ENCODE data around the gene BRAT1.
"Not testable (repeated sequence)": the region's sequence is repeated elsewhere in the genome, so short reads cannot be mapped to it uniquely, and the experiment has no call there.

BRAT1 gene

GRCh38 chr7:2535872-2536627, 19.3 kb downstream of the BRAT1 start:
- not testable (repeated sequence) for DNase-seq

- not testable (repeated sequence) for DNase-seq
Measured at GRCh38 chr7:2534214-2534613, 21.1 kb downstream of the BRAT1 start.

GRCh38 chr7:2533566-2533965, 21.8 kb downstream of the BRAT1 start:
- not testable (repeated sequence) for DNase-seq

GRCh38 chr7:2532816-2533215, 22.5 kb downstream of the BRAT1 start:
- not testable (repeated sequence) for DNase-seq

GRCh38 chr7:2532199-2532772, 23.0 kb downstream of the BRAT1 start:
- DNase-seq: not testable (repeated sequence)

- not testable (repeated sequence) for DNase-seq
Measured at GRCh38 chr7:2531796-2532110, 23.6 kb downstream of the BRAT1 start.

- not testable (repeated sequence) for DNase-seq
Measured at GRCh38 chr7:2530994-2531795, 24.1 kb downstream of the BRAT1 start.

GRCh38 chr7:2530071-2530987, 25.0 kb downstream of the BRAT1 start:
- no peak for DNase-seq

- no peak for DNase-seq
Measured at GRCh38 chr7:2529161-2530070, 25.9 kb downstream of the BRAT1 start.

DNA sequence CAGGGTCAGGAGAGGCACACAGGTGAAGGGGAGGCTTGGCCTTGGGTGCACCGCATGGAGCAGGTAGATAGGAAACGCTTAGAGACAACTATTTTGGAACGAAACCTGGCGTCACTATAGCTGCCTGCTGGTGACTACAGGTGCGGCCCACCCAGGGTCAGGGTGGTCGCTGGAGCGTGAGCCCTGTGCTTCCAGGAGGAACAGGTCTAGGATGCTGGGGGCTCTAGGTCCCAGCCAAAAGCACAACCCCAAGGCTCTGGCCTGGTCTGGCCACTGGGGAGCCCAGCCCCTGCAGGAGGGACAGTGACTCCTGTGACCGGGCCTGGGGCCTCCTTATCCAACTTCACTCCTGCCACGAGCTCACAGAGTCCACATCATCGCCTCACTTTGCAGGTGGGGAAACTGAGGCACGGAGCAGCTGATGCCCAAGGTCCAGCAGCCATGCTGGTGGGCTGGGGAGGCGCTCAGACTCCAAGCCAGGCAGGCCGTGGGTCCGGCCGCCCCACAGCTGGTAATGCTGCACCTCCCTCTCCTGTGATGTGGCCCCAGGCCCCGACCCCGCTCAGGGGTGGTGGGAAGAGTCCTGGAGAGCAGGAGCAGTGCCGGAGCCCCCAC, 26.7 kb downstream of the BRAT1 start:
- DNase-seq: no peak

- no peak for DNase-seq
Measured at GRCh38 chr7:2527505-2528467, 27.5 kb downstream of the BRAT1 start.

DNA sequence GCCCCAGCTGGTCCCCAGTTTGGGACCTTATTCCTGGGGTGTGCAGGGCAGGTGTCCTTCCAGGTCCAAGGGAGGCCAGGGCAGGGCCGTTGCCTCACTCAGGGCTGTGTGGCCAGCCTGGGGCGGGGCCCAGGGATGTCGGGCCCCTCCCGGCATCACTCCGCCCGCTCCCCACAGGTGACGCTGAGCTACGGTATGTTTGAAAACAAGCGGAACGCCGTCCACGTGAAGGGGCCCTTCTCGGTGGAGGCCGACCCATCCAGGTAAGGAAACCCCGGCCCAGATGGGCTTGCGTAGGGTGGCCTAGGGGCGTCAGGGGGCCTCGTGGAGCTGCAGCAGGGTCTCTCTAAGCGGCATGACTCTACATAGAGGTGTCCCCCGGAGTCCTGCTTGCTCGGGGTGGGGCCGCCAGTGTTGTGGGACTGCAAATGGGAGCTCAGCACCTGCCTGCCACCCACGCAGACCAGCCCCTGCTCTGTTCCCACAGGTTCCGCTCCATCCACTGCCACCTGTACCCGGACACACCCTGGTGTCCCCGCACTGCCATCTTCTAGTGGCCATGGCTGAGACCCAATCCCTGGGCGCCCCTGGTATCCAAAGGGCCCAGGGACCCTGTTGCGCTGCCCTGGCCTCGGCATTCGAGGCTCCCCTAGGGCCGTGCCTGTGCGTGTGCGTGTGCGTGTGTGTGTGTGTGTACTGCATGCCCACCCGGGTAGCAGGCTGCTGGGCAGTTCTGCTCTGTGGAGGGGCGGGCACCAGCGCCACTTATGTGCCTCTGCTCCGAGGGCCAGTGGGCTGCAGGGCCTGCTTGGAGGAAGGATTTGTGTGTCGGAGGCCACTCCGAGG, 28.4 kb downstream of the BRAT1 start:
- no peak for DNase-seq

DNA sequence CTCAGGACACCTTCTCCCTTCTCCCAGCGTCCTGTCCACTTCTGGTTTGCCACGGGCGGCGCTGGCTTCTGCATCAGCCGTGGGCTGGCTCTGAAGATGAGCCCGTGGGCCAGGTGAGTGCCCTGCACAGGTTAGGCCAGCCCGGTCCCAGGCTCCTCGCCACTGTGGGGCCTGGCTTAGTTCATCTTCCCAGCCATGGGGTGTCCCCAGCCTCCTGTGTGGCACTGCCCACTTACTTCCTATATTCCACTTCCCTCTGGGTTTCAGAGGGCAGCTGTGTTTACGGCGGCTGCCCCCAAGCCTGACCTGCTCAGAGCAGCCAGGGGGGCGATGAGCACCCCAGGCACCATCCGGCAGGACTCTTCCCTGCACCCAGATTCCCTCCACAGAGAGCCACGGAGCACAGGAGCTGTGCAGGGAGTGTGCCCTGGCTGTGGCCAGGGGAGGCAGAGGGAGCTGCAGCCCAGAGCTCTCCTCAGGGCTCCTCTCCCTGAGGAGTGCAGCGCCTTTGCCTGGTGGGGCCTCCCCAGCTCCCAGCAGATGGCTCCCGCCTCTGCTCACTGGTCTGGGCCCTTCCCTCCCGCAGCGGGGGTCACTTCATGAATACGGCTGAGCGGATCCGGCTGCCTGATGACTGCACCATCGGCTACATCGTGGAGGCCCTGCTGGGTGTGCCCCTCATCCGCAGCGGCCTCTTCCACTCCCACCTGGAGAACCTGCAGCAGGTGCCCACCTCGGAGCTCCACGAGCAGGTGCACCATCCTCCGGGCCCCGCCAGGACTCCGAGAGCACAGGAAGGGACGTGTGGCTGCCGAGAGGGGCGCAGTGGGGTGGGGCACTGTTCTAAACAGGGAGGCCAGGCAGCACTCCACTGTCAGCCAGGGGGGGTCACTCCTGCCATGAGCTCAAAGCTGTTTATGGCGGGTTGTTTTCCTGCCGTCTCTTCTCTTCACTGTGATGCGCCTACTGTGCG, 29.4 kb downstream of the BRAT1 start:
- no peak for DNase-seq

DNA sequence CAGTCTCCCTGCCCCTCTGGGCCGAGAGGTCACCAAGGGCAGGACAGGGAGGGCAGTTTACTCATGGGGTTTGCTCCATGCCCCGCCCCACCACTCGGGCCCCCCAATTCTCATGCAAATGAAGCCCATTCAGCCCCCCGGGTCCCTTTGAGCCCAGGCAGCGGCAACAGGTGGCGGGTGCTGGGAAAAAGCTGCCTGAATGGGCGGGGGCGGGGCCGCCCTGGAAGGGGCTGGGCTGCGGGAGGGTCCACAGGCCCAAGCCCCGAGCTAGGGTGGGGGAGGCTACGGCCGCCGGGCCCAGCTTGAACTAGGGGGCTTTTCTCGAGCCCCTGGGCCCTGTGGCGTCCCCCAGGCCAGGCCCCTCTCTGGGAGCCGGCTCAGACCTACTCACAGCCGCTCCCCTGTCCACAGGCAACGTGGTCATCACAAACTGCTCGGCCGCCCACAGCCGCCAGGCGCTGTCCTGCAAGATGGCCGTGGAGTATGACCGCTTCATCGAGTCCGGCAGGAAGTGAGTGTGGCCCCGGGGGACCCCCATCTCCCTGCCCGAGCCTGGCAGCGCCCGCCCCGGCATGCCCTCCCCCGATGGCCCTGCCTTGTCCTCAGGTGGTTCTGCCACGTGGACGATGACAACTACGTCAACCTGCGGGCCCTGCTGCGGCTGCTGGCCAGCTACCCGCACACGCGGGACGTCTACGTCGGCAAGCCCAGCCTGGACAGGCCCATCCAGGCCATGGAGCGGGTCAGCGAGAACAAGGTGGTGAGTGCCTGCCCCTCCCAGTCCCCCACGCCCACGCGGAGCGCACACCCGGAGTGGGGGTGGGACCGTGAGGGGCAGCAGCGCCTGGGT, 30.3 kb downstream of the BRAT1 start:
- DNase-seq: no peak

GRCh38 chr7:2523941-2524807, 31.1 kb downstream of the BRAT1 start:
- no peak for DNase-seq

DNA sequence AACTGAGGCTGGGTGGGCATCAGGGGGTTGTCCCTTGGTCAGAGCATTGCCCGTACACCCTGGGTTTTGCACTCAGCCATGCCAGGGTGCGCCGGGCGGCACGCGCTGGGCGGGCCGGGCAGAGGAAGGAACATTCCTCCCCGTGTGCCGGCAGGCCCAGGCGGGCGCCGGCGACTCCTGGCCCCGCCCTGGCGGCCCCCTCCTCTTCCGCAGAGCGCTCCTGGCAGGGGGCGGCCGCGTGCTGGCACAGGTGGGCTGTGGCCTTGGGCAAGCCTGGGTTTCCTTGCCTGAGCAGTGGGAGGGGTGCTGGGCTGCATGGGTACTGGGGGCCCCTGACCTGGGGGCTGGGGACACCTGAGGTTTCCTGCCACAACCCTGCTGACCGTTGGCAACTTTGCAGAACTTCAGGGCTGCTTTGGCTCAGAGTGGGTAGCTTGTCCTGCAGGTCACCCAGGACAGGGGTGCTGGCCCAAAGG, 31.8 kb downstream of the BRAT1 start:
- no peak for DNase-seq
